NCI-H1417 (cell line): ENCODE measurements around the gene PGAM4.
"Not testable (repeated sequence)": the region's sequence is repeated elsewhere in the genome, so short reads cannot be mapped to it uniquely, and the experiment has no call there.

Experiments used
- DNase-seq, 3 experiments: peaks; one replicate each; lab custom pipeline; 2025; lab: John Stamatoyannopoulos, UW

The PGAM4 gene

DNA sequence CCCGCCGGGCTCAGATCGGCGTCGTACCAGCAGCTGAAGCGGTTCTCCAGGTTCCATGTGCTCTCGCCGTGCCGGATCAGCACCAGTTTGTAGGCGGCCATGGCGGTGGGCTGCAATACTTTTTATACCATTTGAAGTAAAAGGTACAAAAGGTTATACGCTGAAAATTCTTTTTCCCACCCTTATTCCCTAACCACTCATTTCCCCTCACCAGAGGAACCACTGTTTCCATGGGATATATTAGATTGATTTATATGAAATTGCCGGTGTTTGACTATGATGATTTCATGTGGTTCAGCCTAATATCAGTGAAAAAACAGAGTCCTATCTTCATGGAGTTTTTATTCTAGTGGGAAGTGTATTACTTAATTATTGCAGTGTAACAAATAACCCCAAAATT lies at the start of gene PGAM4:
PGAM4 (minus strand) TSS at position 101 of the 400 bp plus-strand sequence; CDS start at position 101, 0 bp downstream.
- DNase-seq: no peak

DNA sequence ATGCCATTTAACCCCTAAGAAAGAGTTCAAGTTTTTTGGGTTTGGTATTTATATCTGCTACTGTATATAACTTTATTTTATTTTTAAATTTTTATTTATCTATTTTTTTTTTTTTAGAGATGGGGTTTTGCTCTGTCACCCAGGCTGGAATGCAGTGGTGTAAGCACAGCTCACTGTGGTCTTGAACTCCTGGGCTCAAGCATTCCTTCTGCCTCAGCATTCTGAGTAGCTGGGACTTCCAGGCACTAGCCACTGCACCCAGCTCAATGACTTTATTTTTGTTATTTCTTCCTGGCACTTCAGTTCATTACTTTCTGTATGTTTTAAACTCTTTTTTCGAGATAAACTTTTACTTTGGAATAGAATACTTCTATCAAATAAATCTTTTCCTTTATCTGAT lies 42.4 kb upstream of the PGAM4 start:
- no peak for DNase-seq

DNA sequence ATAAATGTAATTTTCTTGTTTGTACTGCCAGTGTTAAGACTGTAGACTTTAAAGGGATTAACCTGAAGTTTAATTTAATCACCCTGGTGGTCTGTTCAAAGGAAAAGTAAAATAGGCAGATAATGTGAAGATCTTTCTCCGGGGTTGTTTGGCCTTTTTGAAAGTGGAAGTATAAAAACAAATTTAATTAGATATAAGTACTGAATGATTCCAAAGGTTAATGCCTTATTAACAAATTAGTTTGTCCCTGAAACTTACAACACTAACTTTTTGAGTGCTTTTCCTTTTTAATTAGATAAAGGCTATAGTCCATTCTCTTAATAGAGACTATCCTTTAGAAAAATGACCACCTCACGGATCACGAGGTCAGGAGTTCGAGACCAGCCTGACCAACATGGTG lies 10.4 kb upstream of the PGAM4 start:
- DNase-seq: no peak

DNA sequence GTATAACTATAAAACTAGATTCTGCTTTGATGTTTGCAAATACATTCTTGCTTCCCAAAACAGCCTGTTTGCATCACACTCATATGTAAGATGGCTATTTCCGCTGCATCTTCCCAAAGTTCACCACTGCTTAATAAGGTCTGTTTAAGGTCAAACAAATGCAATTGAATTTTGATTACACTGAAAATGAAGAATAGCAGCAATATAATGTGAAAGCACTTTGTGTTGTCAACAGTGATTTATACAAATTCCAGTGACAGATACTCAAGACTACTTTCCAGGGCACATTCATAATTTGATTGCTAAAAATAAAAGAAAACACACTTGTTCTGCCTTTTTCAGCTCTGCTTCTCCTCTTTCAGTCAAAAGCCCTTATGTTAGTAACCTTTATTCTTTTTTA lies 8.1 kb upstream of the PGAM4 start:
- DNase-seq: no peak

DNA sequence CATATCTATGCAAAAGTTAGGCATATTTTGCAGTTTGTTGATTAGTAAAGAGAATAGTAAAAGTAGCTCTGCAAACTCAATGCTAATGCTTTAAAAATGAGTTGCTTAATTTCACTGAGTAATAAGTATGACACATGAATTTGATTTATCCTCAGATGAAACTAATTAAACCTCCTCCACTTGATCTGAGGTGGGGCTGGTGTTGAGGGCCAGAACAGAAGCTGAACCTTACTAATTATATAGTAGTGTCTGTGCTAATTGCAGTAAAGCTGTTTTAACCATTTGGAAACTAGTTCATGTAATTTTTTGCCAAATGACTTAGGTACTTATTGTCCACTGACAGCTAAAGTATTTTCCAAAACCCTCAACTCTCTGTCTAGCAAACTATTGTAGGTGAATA lies 7.7 kb upstream of the PGAM4 start:
- DNase-seq: peak in 2 of 3 experiments; percentile 8 to 64

DNA sequence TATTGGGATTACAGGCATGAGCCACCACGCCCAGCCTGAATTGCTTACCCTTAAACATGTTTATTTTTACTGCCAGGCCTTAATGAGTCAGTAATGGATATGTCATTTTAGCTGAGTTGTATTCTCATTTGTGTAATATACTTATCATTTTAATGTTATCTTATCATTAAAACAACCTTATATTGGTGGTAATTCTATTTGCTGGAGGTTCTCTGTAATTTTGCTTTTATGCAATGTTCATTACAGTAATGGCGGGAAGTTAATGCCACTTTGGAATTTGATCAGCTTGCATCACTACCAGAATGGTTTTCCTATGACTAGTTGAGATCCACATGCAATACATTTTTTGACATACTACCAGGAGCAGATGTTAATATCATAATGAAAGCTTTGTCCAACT lies 6.3 kb upstream of the PGAM4 start:
- DNase-seq: no peak

DNA sequence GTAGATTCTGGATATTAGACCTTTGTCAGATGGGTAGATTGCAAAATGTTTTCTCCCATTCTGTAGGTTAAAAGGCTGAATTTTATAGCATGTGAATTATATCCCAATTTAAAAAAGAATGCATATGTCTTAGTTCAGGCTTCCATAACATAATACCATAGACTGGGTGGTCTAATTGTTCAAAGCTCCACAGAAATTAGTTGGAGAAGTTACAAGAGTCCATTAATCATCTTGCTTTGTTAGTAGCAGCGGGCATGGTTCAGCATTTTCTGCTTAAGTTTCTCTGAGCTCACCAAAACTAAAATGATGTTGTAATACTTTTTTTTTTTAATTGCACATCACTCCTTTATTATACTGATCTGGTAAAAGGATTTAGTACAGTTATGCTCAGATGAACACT lies 1.8 kb downstream of the PGAM4 start:
- no peak for DNase-seq

DNA sequence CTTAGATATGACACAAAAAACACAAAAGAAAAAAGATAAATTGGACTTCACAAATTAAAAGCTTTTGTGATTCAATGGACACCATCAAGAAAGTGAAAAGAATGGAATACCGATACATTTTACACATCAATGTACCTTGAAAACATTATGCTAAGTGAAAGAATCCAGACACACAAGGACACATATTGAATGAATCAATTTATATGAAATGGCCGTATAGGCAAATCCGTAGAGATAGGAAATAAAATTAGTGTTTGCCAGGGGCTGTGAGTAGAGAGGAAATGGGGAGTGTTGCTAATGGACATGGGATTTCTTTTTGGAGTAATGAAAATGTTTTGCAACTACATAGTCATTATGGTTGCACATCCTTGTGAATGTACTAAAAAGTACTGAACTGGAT lies 3.1 kb downstream of the PGAM4 start:
- DNase-seq: no peak

DNA sequence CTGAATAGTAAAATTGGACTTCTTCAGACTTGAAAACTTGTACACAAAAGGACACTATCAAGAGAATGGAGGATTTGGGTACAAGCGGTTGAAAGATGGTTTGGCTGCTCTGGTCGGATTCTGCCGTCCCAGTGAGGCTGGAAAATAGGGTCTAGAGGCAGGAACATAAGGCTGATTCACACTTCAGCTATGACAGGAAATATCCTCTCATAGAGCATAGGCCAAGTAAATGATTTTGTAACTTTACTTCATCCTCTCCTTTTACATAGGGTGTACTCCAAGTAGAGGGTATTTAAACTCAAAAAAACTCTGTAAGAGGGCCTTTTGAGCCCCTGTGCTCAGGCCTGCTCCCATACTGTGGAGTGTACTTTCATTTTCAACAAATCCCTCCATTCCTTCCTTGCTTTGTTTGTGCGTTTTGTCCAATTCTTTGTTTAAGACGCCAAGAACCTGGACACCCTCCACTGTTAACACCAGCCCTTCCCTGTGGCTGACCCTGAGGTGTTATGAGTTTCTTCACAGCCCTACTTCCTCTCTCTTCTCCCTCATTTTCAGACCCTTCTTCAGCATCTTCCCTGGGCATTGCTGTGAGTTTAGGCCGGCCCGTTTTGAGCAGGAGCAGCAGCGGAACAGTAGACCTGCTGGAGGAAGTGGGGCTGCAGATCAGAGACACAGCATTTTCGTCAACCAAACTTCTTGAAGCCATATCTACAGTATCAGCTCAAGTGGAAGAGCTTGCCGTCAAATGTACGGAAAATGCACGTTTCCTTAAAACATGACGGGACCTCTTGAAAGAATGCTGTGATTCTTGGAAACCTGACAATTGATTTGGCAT lies 7.2 kb downstream of the PGAM4 start:
- no peak for DNase-seq

DNA sequence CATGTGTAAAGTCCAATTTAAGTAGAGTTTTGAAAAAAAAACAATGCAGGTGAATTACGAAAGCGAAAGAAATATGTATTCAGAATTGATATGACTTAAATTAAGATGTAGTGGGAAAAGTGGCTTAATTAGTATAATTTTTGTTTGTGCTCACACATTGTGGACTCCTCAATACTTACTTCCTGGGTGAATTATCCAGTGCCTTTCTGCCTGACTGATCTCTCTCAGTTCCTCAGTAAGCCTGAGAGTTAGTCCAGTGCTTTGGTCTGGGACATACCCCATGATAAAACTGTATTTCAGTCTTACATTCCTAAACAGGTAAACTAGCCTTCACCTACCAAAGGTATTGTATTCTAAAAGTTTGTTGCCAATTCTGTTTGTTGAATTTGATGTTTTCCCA lies 8.4 kb downstream of the PGAM4 start:
- no peak for DNase-seq

DNA sequence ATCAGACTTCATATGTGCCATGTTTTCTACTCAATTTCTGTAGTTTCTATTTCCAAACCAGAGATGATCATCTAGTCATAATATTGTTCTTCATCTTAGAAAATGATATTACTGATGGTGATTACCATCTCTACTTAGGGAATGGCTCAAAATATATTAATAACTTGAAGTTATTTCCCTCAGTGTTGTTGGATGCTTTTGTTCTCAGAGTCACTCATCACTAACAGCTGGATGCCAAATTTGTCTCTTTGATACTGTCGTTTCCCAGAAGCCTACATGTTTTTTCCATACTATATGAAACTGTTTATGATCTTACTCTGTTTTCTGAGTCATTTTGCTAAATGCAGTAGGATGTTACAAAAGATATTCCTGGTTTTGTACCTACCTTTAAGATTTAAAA lies 8.9 kb downstream of the PGAM4 start:
- no peak for DNase-seq

DNA sequence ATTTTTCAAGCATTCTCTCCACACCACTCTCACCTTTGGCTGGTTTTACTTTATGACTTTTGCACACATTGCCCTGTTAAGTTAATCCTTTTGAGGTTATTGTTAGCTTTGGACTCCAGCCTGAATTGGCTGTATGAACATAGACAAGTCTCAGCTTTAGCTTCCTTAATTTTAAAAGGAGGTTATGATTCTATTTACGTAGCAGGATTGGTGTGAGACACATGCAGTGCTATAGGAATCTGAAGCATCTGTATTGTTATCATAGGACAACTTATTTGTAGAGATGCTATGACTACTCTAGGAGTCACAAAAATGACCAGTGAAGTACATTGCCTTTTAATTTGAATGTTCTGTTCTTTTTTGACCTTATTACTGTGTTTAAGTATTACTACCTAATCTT lies 15.7 kb downstream of the PGAM4 start:
- DNase-seq: no peak

DNA sequence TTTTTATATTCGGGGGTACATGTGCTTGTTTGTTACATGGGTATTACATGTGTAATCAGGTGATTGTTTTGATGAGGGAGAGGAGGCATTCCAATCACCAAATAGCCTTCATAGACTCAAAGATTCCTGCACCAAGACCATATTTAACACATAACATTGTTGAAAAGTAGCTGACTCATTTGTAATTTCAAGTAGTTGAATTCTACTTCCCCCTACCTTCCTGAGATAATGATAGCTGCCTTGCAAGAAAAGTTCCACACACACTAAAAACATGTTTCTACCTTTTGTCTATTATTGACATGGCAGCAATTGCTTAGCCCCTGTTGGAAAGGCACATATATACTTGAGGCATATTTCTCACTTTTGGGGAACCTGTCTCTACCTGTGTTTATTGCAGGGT lies 16.1 kb downstream of the PGAM4 start:
- DNase-seq: no peak

DNA sequence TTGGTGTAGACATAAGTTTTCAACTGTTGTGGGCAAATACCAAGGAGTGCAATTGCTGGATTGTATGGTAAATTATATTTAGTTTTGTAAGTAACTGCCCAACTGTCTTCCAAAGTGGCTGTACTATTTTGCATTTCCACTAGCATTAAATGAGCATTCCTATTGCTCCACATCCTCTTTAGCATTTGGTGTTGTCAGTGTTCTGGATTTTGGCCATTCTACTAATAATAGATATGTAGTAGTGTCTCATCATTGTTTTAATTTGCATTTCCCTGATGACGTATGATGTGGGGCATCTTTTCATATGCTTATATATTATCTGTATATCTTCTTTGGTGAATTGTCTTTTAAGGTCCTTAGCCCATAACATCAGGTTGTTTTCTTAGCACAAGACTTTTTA lies 17.3 kb downstream of the PGAM4 start:
- DNase-seq: no peak

DNA sequence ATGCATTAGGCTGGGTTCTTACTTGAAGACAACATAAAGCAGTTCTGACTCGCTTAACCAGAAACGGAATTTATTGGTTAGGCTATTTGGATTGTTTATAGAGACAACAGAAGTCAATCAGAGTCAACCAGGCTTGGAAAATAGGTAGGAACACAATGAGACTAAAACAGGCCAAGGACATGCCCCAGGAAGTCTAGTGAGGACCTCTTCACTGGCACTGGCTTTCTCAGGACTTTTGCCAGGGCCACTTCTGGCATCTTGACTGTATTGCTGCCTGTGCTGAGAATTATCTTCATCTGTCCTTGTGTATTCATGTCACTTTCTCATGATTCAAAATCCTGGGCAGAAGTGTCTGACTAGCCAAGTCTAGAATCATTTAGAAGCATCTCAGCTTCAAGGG lies 19.6 kb downstream of the PGAM4 start:
- no peak for DNase-seq

DNA sequence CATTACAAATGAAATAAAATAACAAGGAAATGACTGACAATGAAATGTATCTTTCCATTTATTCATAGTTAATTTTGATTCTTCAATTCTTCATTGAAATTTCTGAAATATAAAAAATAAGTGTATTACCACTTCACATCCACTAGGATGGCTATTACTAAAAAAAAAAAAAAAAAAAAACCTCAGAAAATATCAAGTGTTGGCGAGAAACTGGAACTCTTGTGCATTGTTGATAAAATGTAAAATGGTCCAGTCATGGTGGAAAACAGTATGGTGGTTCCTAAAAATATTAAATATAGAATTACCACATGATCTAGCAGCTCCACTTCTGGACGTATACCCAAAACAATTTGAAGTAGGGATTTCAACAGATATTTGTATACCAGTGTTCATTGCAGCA lies 22.9 kb downstream of the PGAM4 start:
- DNase-seq: no peak

DNA sequence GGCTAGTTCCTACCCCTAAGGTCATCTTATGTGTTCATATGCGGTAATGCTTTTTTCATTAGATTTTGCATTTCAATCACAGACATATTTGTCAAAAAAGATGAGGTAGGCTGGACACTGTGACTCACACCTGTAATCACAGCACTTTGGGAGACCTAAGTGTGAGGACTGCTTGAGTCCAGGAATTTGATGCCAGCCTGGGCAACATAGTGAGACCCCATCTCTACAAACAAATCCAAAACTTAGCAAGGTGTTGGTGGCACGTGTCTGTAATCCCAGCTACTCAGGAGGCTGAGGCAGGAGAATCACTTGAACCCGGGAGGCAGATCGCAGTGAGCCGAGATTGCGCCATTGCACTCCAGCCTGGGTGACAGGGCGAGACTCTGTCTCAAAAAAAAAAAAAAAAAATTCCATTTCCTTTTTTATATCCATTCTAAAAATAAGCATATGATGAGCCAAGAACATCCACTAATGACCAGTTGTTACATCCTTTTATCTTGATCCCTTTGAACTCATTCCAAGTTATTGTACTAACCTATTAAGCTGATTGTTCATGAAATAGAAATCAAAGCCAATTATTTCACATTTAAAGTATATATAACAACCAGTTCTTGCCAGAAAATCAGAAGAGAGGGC lies 23.4 kb downstream of the PGAM4 start:
- no peak for DNase-seq

DNA sequence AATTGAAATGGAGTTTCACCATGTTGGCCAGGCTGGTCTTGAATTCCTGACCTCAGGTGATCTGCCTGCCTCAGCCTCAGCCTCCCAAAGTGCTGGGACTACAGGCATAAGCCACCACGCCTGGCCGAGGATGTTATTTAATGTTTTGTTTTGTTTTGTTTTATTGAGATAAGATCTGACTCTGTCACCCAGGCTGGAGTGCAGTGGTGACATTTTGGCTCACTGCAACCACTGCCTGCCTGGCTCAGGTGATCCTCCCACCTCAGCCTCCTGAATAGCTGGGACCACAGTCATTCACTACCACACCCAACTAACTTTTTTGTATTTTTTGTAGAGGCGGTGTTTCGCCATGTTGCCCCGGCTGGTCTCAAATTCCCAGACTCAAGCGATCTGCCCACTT lies 24.4 kb downstream of the PGAM4 start:
- DNase-seq: not testable (repeated sequence)

DNA sequence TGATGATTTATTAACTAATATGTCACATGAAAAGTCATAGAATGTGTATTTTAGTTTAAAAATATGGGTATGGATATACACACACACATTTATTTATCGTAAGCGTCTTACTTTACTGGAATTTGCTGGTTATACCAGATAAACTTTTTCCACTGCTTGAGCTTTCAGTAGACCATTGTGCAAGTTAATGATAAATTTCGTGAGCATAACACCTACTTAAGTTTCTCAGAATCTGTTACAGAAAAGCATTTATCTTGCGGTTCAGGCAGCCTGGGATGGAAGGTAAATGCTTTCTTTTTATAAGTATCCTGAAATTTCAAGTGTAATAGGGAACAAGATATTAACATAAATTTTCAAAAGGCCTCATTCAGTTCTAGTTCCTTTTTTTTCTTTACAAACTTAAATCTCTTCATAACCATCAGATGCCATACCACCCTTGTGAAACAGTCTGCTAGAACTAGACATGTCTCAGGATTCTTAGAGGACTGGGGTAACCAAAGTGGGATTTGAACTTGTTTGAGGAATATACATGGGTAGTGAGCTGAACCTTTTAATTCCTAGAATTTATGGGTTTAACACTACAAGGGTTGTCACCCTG lies 31.3 kb downstream of the PGAM4 start:
- DNase-seq: no peak

DNA sequence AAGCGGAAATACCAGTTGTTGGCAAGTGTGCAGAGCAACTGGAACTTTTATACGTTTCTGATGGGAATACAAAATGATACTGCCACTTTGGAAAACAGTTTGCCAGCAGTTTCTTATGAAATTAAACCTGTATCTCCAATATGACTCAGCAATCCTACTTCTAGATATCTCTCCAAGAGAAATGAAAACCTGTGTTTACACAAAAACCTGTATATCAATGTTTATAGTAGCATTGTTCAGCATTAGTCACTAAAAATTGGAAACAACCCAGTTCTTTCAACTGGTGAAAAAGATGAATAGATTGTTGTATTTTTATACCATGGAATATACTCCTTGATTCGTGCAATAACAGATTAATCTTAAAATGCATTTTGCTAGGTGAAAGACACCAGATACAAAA lies 32.1 kb downstream of the PGAM4 start:
- no peak for DNase-seq

DNA sequence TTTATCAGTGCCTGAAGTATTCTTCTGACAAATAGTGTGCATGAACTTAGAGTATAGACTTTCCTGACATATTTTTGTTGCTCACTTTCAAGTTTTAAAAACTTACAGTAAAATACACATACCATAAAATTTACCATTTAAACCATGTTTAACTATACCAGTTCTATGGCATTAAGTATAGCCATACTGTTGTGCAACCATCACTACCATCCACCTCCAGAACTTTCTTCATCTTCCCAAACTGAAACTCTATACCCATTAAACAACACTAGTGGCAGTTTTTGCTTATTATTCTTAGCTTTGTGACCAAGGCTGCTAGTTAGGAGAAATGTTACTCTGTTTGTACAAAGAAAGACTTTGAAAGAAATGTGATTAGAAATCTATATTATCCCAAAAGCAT lies 33.1 kb downstream of the PGAM4 start:
- DNase-seq: no peak

DNA sequence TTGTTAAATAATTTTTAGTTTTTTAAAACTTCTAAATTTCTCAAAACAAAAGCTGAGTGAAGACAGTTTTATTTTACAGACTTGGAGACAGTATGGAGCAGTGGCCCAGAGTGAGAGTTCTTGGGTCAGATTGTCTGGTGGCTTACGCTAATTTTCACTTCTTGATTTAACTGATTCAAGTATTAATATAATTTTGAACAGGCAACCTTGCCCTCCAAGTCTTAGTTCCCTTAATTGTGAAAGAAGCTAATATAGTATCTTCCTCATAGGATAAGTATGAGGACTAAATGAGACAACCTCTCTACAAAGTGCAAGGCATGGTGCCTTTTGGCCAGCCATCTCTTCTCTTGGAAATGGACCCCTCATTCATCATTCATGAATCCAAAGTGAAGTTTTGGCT lies 33.6 kb downstream of the PGAM4 start:
- DNase-seq: no peak

DNA sequence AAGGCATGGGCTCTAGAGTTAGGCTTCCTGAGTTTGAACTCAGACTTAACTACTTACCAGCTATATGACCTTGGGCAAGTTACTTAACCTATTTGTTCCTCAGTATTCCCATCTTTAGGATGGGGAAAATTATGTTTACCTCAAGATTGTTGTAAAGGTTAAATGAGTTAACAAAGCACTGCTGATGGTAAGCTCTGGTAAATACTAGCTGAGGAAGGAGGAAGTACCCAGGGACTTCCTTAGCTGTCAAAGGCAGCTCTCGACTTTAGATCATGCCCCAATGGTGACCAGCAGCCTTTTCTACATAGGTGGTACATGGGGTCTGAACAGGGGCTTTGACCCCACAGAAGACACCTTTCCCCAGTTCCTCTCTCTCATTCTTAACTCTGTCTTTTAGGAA lies 38.9 kb downstream of the PGAM4 start:
- DNase-seq: no peak
